ENCODE results near the gene DRGX.

Gene DRGX

GRCh38 chr10:49395741-49396665 is at the start of gene DRGX:
Gene DRGX (minus strand): TSS chr10:49396089. CDS start chr10:49395440, 649 bp downstream.
- Mint-ChIP-seq H3K9me3 (no peaks in the 10 kb centered on the region), H3K36me3 (ENCODE audit: low read depth) (no peaks in the 10 kb centered on the region), H3K4me1 (ENCODE audit: low read depth) (peaks cover 1% of the 10 kb centered on the region), H3K27ac (no peak within 1 kb of the TSS), H3K4me3 (no peak within 1 kb of the TSS), H3K27me3 (ENCODE audit: low read depth) (peaks cover 83% of the 10 kb centered on the region)
- DNase-seq (ENCODE audit: low spot score) = no peak

- Mint-ChIP-seq H3K4me1 (ENCODE audit: low read depth) (peaks cover 19% of the 10 kb centered on the region), H3K36me3 (ENCODE audit: low read depth) (peaks cover 5% of the 10 kb centered on the region), H3K27ac (no peak overlapping the region), H3K27me3 (ENCODE audit: low read depth) (no peaks in the 10 kb centered on the region), H3K4me3 (no peak overlapping the region), H3K9me3 (peaks cover 11% of the 10 kb centered on the region)
- DNase-seq (ENCODE audit: low spot score) = no peak
These were observed 48.5 kb upstream of the DRGX start for GRCh38 chr10:49444349-49444748.

GRCh38 chr10:49442863-49443262 is 47.0 kb upstream of the DRGX start:
- H3K27me3 Mint-ChIP-seq (ENCODE audit: low read depth) = peaks cover 4% of the 10 kb centered on the region
- DNase-seq (ENCODE audit: low spot score) = no peak

GRCh38 chr10:49441488-49442476 is 45.9 kb upstream of the DRGX start:
- Mint-ChIP-seq H3K4me3 (peak overlapping the region; percentile 74), H3K27me3 (ENCODE audit: low read depth) (peaks cover 4% of the 10 kb centered on the region), H3K9me3 (no peaks in the 10 kb centered on the region), H3K4me1 (ENCODE audit: low read depth) (peaks cover 19% of the 10 kb centered on the region), H3K36me3 (ENCODE audit: low read depth) (peaks cover 2% of the 10 kb centered on the region), H3K27ac (no peak overlapping the region)
- DNase-seq (ENCODE audit: low spot score) = no peak

More at GRCh38 chr10:49442863-49443262, 47.0 kb upstream of the DRGX start:
- Mint-ChIP-seq H3K4me1 (ENCODE audit: low read depth) (peaks cover 19% of the 10 kb centered on the region), H3K9me3 (no peaks in the 10 kb centered on the region), H3K4me3 (no peak overlapping the region), H3K27ac (no peak overlapping the region), H3K36me3 (ENCODE audit: low read depth) (peaks cover 2% of the 10 kb centered on the region)

- peaks cover 11% of the 10 kb centered on the region for H3K27me3 Mint-ChIP-seq (ENCODE audit: low read depth)
- peaks cover 4% of the 10 kb centered on the region for H3K36me3 Mint-ChIP-seq (ENCODE audit: low read depth)
- no peaks in the 10 kb centered on the region for H3K4me1 Mint-ChIP-seq (ENCODE audit: low read depth)
- no peak for DNase-seq (ENCODE audit: low spot score)
- H3K4me3 Mint-ChIP-seq = no peak overlapping the region
- H3K9me3 Mint-ChIP-seq = peaks cover 10% of the 10 kb centered on the region
- H3K27ac Mint-ChIP-seq = no peak overlapping the region
These were observed 39.3 kb upstream of the DRGX start for GRCh38 chr10:49435225-49435624.

GRCh38 chr10:49433069-49433468 is 37.2 kb upstream of the DRGX start:
- H3K36me3 Mint-ChIP-seq (ENCODE audit: low read depth) = peaks cover 2% of the 10 kb centered on the region
- H3K4me1 Mint-ChIP-seq (ENCODE audit: low read depth) = no peaks in the 10 kb centered on the region
- no peak overlapping the region for H3K4me3 Mint-ChIP-seq
- peaks cover 10% of the 10 kb centered on the region for H3K9me3 Mint-ChIP-seq
- H3K27me3 Mint-ChIP-seq (ENCODE audit: low read depth) = peaks cover 7% of the 10 kb centered on the region
- no peak overlapping the region for H3K27ac Mint-ChIP-seq
- DNase-seq (ENCODE audit: low spot score) = no peak

GRCh38 chr10:49431426-49431825 is 35.5 kb upstream of the DRGX start:
- Mint-ChIP-seq H3K36me3 (ENCODE audit: low read depth) (peaks cover 2% of the 10 kb centered on the region), H3K4me3 (no peak overlapping the region), H3K4me1 (ENCODE audit: low read depth) (no peaks in the 10 kb centered on the region), H3K27ac (no peak overlapping the region), H3K27me3 (ENCODE audit: low read depth) (peaks cover 7% of the 10 kb centered on the region), H3K9me3 (peaks cover 10% of the 10 kb centered on the region)
- DNase-seq (ENCODE audit: low spot score) = no peak

- H3K27ac Mint-ChIP-seq = no peak overlapping the region
These were observed 33.6 kb upstream of the DRGX start for GRCh38 chr10:49429458-49429857.

GRCh38 chr10:49426490-49427360 is 30.8 kb upstream of the DRGX start:
- Mint-ChIP-seq H3K27me3 (ENCODE audit: low read depth) (peaks cover 2% of the 10 kb centered on the region), H3K36me3 (ENCODE audit: low read depth) (no peaks in the 10 kb centered on the region), H3K4me1 (ENCODE audit: low read depth) (no peaks in the 10 kb centered on the region), H3K9me3 (peaks cover 4% of the 10 kb centered on the region), H3K27ac (no peak overlapping the region), H3K4me3 (no peak overlapping the region)
- DNase-seq (ENCODE audit: low spot score) = no peak

More at GRCh38 chr10:49429458-49429857, 33.6 kb upstream of the DRGX start:
- Mint-ChIP-seq H3K36me3 (ENCODE audit: low read depth) (no peaks in the 10 kb centered on the region), H3K27me3 (ENCODE audit: low read depth) (peaks cover 4% of the 10 kb centered on the region), H3K4me3 (no peak overlapping the region), H3K4me1 (ENCODE audit: low read depth) (no peaks in the 10 kb centered on the region), H3K9me3 (peaks cover 10% of the 10 kb centered on the region)
- no peak for DNase-seq (ENCODE audit: low spot score)

GRCh38 chr10:49419005-49419404 is 23.1 kb upstream of the DRGX start:
- Mint-ChIP-seq H3K9me3 (peaks cover under 1% of the 10 kb centered on the region), H3K4me3 (no peak overlapping the region), H3K27ac (no peak overlapping the region), H3K36me3 (ENCODE audit: low read depth) (no peaks in the 10 kb centered on the region), H3K27me3 (ENCODE audit: low read depth) (peaks cover 5% of the 10 kb centered on the region), H3K4me1 (ENCODE audit: low read depth) (no peaks in the 10 kb centered on the region)
- DNase-seq (ENCODE audit: low spot score) = no peak

GRCh38 chr10:49418328-49418727 is 22.4 kb upstream of the DRGX start:
- DNase-seq (ENCODE audit: low spot score) = no peak
- H3K4me1 Mint-ChIP-seq (ENCODE audit: low read depth) = no peaks in the 10 kb centered on the region
- H3K27me3 Mint-ChIP-seq (ENCODE audit: low read depth) = peaks cover 3% of the 10 kb centered on the region
- H3K36me3 Mint-ChIP-seq (ENCODE audit: low read depth) = no peaks in the 10 kb centered on the region
- no peak overlapping the region for H3K4me3 Mint-ChIP-seq
- no peaks in the 10 kb centered on the region for H3K9me3 Mint-ChIP-seq
- no peak overlapping the region for H3K27ac Mint-ChIP-seq

- no peaks in the 10 kb centered on the region for H3K9me3 Mint-ChIP-seq
- H3K4me1 Mint-ChIP-seq (ENCODE audit: low read depth) = no peaks in the 10 kb centered on the region
- H3K36me3 Mint-ChIP-seq (ENCODE audit: low read depth) = no peaks in the 10 kb centered on the region
- no peak for DNase-seq (ENCODE audit: low spot score)
- peaks cover 3% of the 10 kb centered on the region for H3K27me3 Mint-ChIP-seq (ENCODE audit: low read depth)
- no peak overlapping the region for H3K4me3 Mint-ChIP-seq
- no peak overlapping the region for H3K27ac Mint-ChIP-seq
These were observed 22.1 kb upstream of the DRGX start for GRCh38 chr10:49418053-49418326.

- no peaks in the 10 kb centered on the region for H3K4me1 Mint-ChIP-seq (ENCODE audit: low read depth)
- H3K9me3 Mint-ChIP-seq = no peaks in the 10 kb centered on the region
- DNase-seq (ENCODE audit: low spot score) = no peak
- peaks cover 3% of the 10 kb centered on the region for H3K27me3 Mint-ChIP-seq (ENCODE audit: low read depth)
- H3K27ac Mint-ChIP-seq = no peak overlapping the region
- no peaks in the 10 kb centered on the region for H3K36me3 Mint-ChIP-seq (ENCODE audit: low read depth)
- no peak overlapping the region for H3K4me3 Mint-ChIP-seq
These were observed 21.6 kb upstream of the DRGX start for GRCh38 chr10:49417311-49418052.
